Parathyroid adenoma (tissue), 2 donors: ENCODE measurements around the gene TPRG1L.

Experiments used
- H2AFZ ChIP-seq: fragments of 300-600 bp; sonication (generic); one replicate; pipeline ENCODE4 v1.7.0; 2017; ENCODE audit warnings: antibody characterized with exemption, mild to moderate bottlenecking
- H3K27ac ChIP-seq: fragments of 300-600 bp; sonication (generic); one replicate; pipeline ENCODE4 v1.7.0; 2017
- H3K27me3 ChIP-seq: fragments of 300-600 bp; sonication (generic); one replicate; pipeline ENCODE4 v1.7.0; 2017; ENCODE audit warnings: low read length; ENCODE audit not compliant: control insufficient read depth, insufficient read depth
- H3K36me3 ChIP-seq: fragments of 300-600 bp; sonication (generic); one replicate; pipeline ENCODE4 v1.7.0; 2017; ENCODE audit warnings: low read length; ENCODE audit not compliant: control insufficient read depth, insufficient read depth
- H3K4me1 ChIP-seq: fragments of 300-600 bp; sonication (generic); one replicate; pipeline ENCODE4 v1.7.0; 2017; ENCODE audit warnings: control low read depth
- H3K4me2 ChIP-seq: fragments of 300-600 bp; sonication (generic); one replicate; pipeline ENCODE4 v1.7.0; 2017; ENCODE audit warnings: low read length
- H3K4me3 ChIP-seq: fragments of 300-600 bp; sonication (generic); one replicate; pipeline ENCODE4 v1.7.0; 2017; ENCODE audit warnings: low read depth, low read length
- H3K79me2 ChIP-seq: fragments of 300-600 bp; sonication (generic); one replicate; pipeline ENCODE4 v1.7.0; 2017; ENCODE audit warnings: control low read depth
- H3K9ac ChIP-seq: fragments of 300-600 bp; sonication (generic); one replicate; pipeline ENCODE4 v1.7.0; 2017; ENCODE audit warnings: mild to moderate bottlenecking
- H3K9me3 ChIP-seq: fragments of 300-600 bp; sonication (generic); one replicate; pipeline ENCODE4 v1.7.0; 2017; ENCODE audit warnings: low read length; ENCODE audit not compliant: control insufficient read depth
- CTCF ChIP-seq: fragments of 300-600 bp; sonication (generic); IDR thresholded peaks from one replicate; pipeline ENCODE4 v1.7.0; 2017; ENCODE audit warnings: antibody characterized with exemption, mild to moderate bottlenecking
- donor health status: primary hyperparathyroidism.

Gene TPRG1L

GRCh38 chr1:3633344-3634058 is 8.7 kb downstream of the TPRG1L start:
- H3K79me2 ChIP-seq: no peaks in the 10 kb centered on the region
- no peak overlapping the region for H3K27ac ChIP-seq
- no peaks in the 10 kb centered on the region for H3K27me3 ChIP-seq
- no peaks in the 10 kb centered on the region for H3K36me3 ChIP-seq
- no peak overlapping the region for H2AFZ ChIP-seq
- no peaks in the 10 kb centered on the region for H3K4me1 ChIP-seq
- no peak overlapping the region for H3K4me3 ChIP-seq
- TF ChIP-seq CTCF: no peak
- H3K9me3 ChIP-seq: no peaks in the 10 kb centered on the region
- H3K4me2 ChIP-seq: no peak overlapping the region
- no peak overlapping the region for H3K9ac ChIP-seq

GRCh38 chr1:3634059-3634800 is 9.4 kb downstream of the TPRG1L start:
- no peak for TF ChIP-seq CTCF
- Histone ChIP-seq H3K9ac (no peak overlapping the region), H2AFZ (no peak overlapping the region), H3K79me2 (no peaks in the 10 kb centered on the region), H3K36me3 (no peaks in the 10 kb centered on the region), H3K4me1 (no peaks in the 10 kb centered on the region), H3K27me3 (no peaks in the 10 kb centered on the region), H3K4me2 (no peak overlapping the region), H3K9me3 (no peaks in the 10 kb centered on the region), H3K4me3 (no peak overlapping the region), H3K27ac (no peak overlapping the region)

- Histone ChIP-seq H3K4me1 (no peaks in the 10 kb centered on the region), H2AFZ (no peak overlapping the region), H3K27me3 (no peaks in the 10 kb centered on the region), H3K4me2 (no peak overlapping the region), H3K79me2 (no peaks in the 10 kb centered on the region), H3K9me3 (no peaks in the 10 kb centered on the region), H3K4me3 (no peak overlapping the region), H3K27ac (no peak overlapping the region), H3K9ac (no peak overlapping the region), H3K36me3 (no peaks in the 10 kb centered on the region)
- no peak for TF ChIP-seq CTCF
These were observed 11.3 kb downstream of the TPRG1L start for GRCh38 chr1:3636080-3636479.

GRCh38 chr1:3636531-3636930 is 11.7 kb downstream of the TPRG1L start:
- Histone ChIP-seq H3K27me3 (no peaks in the 10 kb centered on the region), H3K36me3 (no peaks in the 10 kb centered on the region)

More at GRCh38 chr1:3636531-3636930, 11.7 kb downstream of the TPRG1L start:
- H3K79me2 ChIP-seq: no peaks in the 10 kb centered on the region
- H3K27ac ChIP-seq: no peak overlapping the region
- no peak overlapping the region for H3K4me2 ChIP-seq
- H2AFZ ChIP-seq: no peak overlapping the region
- no peak overlapping the region for H3K9ac ChIP-seq
- no peaks in the 10 kb centered on the region for H3K4me1 ChIP-seq
- H3K9me3 ChIP-seq: no peaks in the 10 kb centered on the region
- no peak for TF ChIP-seq CTCF
- no peak overlapping the region for H3K4me3 ChIP-seq
